ENCODE results near the gene KCNJ6. TPM values are rescaled to one million over a fixed set of nuclear protein-coding genes. Genes with fewer than 3 reads are reported as not detected.

Gene KCNJ6
- total and polyA plus RNA-seq, 10 of the 15 experiments (the other 5 are each of a cell fraction or from before 2014, with no cell fraction given), result 0.03 to 0.07 (median 0.04) TPM; not detected in 7

DNA sequence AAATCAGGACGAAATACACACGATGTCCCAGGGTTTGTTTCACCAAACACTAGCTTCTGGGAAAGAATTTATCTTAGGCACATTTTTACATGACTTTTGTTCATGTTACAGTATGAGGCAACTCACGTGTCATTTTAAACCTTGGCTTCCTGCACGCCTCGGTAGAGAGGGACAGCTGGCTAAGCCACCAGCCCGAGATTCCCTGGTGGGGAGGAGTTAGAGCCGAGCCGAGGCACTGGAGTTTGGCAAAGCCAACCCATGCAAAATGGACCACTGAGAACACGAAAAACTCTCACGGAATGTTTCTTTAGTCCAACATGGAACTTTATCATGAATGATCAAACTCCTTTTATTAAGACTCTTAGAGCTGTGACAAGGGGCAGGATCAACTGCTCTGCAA lies 309.7 kb downstream of the KCNJ6 start:
- Histone ChIP-seq H3K27ac (ENCODE audit: control insufficient read depth, insufficient read depth) (no peak overlapping the region), H3K36me3 (ENCODE audit: control insufficient read depth in 2 of 2, insufficient read depth in 2 of 2, low read length in 1 of 2) (no peaks in the 10 kb centered on the region), H3K9ac (ENCODE audit: control insufficient read depth, insufficient read depth, low read length) (no peak overlapping the region), H3K9me3 (replicated peaks; ENCODE audit: control insufficient read depth, insufficient read depth, low read length) (no peaks in the 10 kb centered on the region; the same call in 2 of the 3 replicates), H3K79me2 (ENCODE audit: control insufficient read depth, insufficient read depth, low read length) (no peaks in the 10 kb centered on the region), H3K4me3 (no peak overlapping the region), H2AFZ (ENCODE audit: control insufficient read depth, low read depth, low read length) (no peak overlapping the region), H3K27me3 (replicated peaks in 1 of 2; ENCODE audit: control insufficient read depth in 2 of 2, insufficient read depth in 2 of 2, low read length in 1 of 2) (no peaks in the 10 kb centered on the region; a peak in 2 of 4 replicates), H4K20me1 (ENCODE audit: control insufficient read depth, insufficient read depth) (no peaks in the 10 kb centered on the region), H3K4me2 (ENCODE audit: control insufficient read depth, insufficient read depth) (no peak overlapping the region), H3K4me1 (ENCODE audit: control insufficient read depth, insufficient read depth, low read length) (no peaks in the 10 kb centered on the region)
- no peak for DNase-seq (ENCODE audit: low read depth, low spot score)
- POLR2A ChIA-PET, result no interaction called here
- 61% methylated on average over 10 of the region's 10 CpGs for WGBS (ENCODE audit: insufficient coverage, insufficient replicate concordance, low lambda C conversion rate, missing lambda C conversion rate)
- intact Hi-C loops (cut with micrococcal nuclease; ENCODE audit: unreplicated experiment) (no loop called here), in situ Hi-C loops (cut with MboI) (no loop called here)
- SMC1A ChIA-PET (ENCODE audit: uncharacterized antibody, unreplicated experiment), result no interaction called here
- FAIRE-seq, result no peak
- no peak for TF ChIP-seq SP1 (IDR thresholded peaks at IDR 0.05; ENCODE audit: low read depth, low read length)
- no peak for TF ChIP-seq ZBTB11 (CRISPR knock-in tag; IDR thresholded peaks at IDR 0.05)
- TF ChIP-seq HDGF (IDR thresholded peaks at IDR 0.05), result no peak
- no peak for TF ChIP-seq TCF7 (IDR thresholded peaks at IDR 0.05; ENCODE audit: borderline replicate concordance)
- TF ChIP-seq, protein P1, sequence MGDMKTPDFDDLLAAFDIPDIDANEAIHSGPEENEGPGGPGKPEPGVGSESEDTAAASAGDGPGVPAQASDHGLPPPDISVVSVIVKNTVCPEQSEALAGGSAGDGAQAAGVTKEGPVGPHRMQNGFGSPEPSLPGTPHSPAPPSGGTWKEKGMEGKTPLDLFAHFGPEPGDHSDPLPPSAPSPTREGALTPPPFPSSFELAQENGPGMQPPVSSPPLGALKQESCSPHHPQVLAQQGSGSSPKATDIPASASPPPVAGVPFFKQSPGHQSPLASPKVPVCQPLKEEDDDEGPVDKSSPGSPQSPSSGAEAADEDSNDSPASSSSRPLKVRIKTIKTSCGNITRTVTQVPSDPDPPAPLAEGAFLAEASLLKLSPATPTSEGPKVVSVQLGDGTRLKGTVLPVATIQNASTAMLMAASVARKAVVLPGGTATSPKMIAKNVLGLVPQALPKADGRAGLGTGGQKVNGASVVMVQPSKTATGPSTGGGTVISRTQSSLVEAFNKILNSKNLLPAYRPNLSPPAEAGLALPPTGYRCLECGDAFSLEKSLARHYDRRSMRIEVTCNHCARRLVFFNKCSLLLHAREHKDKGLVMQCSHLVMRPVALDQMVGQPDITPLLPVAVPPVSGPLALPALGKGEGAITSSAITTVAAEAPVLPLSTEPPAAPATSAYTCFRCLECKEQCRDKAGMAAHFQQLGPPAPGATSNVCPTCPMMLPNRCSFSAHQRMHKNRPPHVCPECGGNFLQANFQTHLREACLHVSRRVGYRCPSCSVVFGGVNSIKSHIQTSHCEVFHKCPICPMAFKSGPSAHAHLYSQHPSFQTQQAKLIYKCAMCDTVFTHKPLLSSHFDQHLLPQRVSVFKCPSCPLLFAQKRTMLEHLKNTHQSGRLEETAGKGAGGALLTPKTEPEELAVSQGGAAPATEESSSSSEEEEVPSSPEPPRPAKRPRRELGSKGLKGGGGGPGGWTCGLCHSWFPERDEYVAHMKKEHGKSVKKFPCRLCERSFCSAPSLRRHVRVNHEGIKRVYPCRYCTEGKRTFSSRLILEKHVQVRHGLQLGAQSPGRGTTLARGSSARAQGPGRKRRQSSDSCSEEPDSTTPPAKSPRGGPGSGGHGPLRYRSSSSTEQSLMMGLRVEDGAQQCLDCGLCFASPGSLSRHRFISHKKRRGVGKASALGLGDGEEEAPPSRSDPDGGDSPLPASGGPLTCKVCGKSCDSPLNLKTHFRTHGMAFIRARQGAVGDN (IDR thresholded peaks at IDR 0.05), result no peak
- no peak for TF ChIP-seq ZNF24 (IDR thresholded peaks at IDR 0.05)
- no peak for TF ChIP-seq EZH2 (IDR thresholded peaks at IDR 0.05; ENCODE audit: borderline replicate concordance, control insufficient read depth, low read depth, low read length)
- no peak for TF ChIP-seq POU2F2 (IDR thresholded peaks at IDR 0.05; ENCODE audit: borderline replicate concordance, low read depth, low read length)
- RAD21 ChIA-PET (ENCODE audit: unreplicated experiment), result no interaction called here
- CTCF ChIA-PET, result no interaction called here
- no peak for ATAC-seq
- no TSS peak for BruUV-seq (replicated peaks)

Measured in GM12878 (cell line).